Activated effector memory CD4-positive, alpha-beta T cell treated with Interleukin-2 at 50 U/mL for 16 hours (primary cell): ENCODE results near the gene POR.

Experiments
- DNase-seq: peaks from one replicate; pipeline ENCODE4 v3.0.0-alpha.2; 2020

The POR gene

GRCh38 chr7:75955331-75955955 lies 40.5 kb downstream of the POR start:
- no peak for DNase-seq

- DNase-seq = no peak
Observed at GRCh38 chr7:75957021-75957736, 42.2 kb downstream of the POR start.

- DNase-seq = no peak
Observed at GRCh38 chr7:75958802-75959543, 44.0 kb downstream of the POR start.

GRCh38 chr7:75960372-75960771 lies 45.4 kb downstream of the POR start:
- DNase-seq = no peak

- DNase-seq = no peak
Observed at GRCh38 chr7:75961218-75961617, 46.3 kb downstream of the POR start.

GRCh38 chr7:75962607-75963380 lies 47.8 kb downstream of the POR start:
- DNase-seq = no peak

- no peak for DNase-seq
Observed at GRCh38 chr7:75963381-75963995, 48.5 kb downstream of the POR start.

- no peak for DNase-seq
Observed at GRCh38 chr7:75965617-75966016, 50.7 kb downstream of the POR start.

- DNase-seq = no peak
Observed at GRCh38 chr7:75966190-75966961, 51.4 kb downstream of the POR start.

GRCh38 chr7:75967055-75967454 lies 52.1 kb downstream of the POR start:
- no peak for DNase-seq

GRCh38 chr7:75967487-75967997 lies 52.6 kb downstream of the POR start:
- DNase-seq = no peak

GRCh38 chr7:75968012-75968411 lies 53.1 kb downstream of the POR start:
- DNase-seq = no peak

- no peak for DNase-seq
Observed at GRCh38 chr7:75968561-75969001, 53.6 kb downstream of the POR start.

GRCh38 chr7:75969182-75969581 lies 54.2 kb downstream of the POR start:
- no peak for DNase-seq

GRCh38 chr7:75969704-75970498 lies 54.9 kb downstream of the POR start:
- no peak for DNase-seq

- DNase-seq = no peak
Observed at GRCh38 chr7:75971309-75971960, 56.5 kb downstream of the POR start.

- no peak for DNase-seq
Observed at GRCh38 chr7:75971961-75972763, 57.2 kb downstream of the POR start.

- DNase-seq = no peak
Observed at GRCh38 chr7:75977743-75978142, 62.8 kb downstream of the POR start.

GRCh38 chr7:75979759-75980429 lies 64.9 kb downstream of the POR start:
- no peak for DNase-seq
